CD14-positive monocyte (primary cell): ENCODE data around the gene SLC16A11. TPM values are rescaled to one million over a fixed set of nuclear protein-coding genes. Genes with fewer than 3 reads are reported as not detected.
"Not testable (repeated sequence)": the region's sequence is repeated elsewhere in the genome, so short reads cannot be mapped to it uniquely, and the experiment has no call there.

Experiments used
- DNase-seq, 3 donors: peaks; one replicate each; pipeline ENCODE4 v3.0.0-alpha.2; 2011 to 2022
- H2AFZ ChIP-seq: 2 replicates; pipeline ENCODE4 v1.6.0; 2012; ENCODE audit warnings: mild to moderate bottlenecking, low read depth, low read length, inconsistent platforms; ENCODE audit not compliant: insufficient read depth, poor library complexity, severe bottlenecking
- H3K27ac ChIP-seq, 2 donors: 1 replicate in 1 of 2; 2 replicates in 1 of 2; pipeline ENCODE4 v1.5.1; 2012 to 2013; ENCODE audit warnings: low read length in 2 of 2, control low read depth in 1 of 2, inconsistent platforms in 1 of 2, low read depth in 1 of 2, mild to moderate bottlenecking in 1 of 2
- H3K27me3 ChIP-seq, 2 donors: one replicate each; pipeline versions ENCODE4 v1.6.0 to v1.6.1; 2011 to 2013; ENCODE audit warnings: low read length in 2 of 2; ENCODE audit not compliant: control insufficient read depth in 2 of 2, insufficient read depth in 2 of 2
- H3K36me3 ChIP-seq, 2 donors: replicated peaks in 1 of 2; 1 replicate in 1 of 2; 2 replicates in 1 of 2; pipeline versions ENCODE4 v1.5.1 to v1.6.1; 2012 to 2013; ENCODE audit warnings: low read length in 2 of 2, control low read depth in 1 of 2, inconsistent platforms in 1 of 2, mild to moderate bottlenecking in 1 of 2; ENCODE audit not compliant: insufficient read depth in 2 of 2, control insufficient read depth in 1 of 2
- H3K4me1 ChIP-seq, 2 donors: 1 replicate in 1 of 2; 2 replicates in 1 of 2; pipeline versions ENCODE4 v1.5.1 to v1.6.1; 2012 to 2013; ENCODE audit warnings: low read length in 2 of 2, control low read depth in 1 of 2, inconsistent platforms in 1 of 2, mild to moderate bottlenecking in 1 of 2, moderate library complexity in 1 of 2; ENCODE audit not compliant: insufficient read depth in 2 of 2, control insufficient read depth in 1 of 2
- H3K4me2 ChIP-seq: replicated peaks from 2 replicates; pipeline ENCODE3; 2012; ENCODE audit warnings: low read length, moderate library complexity, mild to moderate bottlenecking; ENCODE audit not compliant: poor library complexity, severe bottlenecking; ENCODE audit errors: extremely low read depth
- H3K4me3 ChIP-seq, 3 experiments: fragments of 200-600 bp in 1 of 3; sonication (generic) in 1 of 3; replicated peaks in 1 of 3; 1 replicate in 2 of 3; 2 replicates in 1 of 3; pipeline ENCODE4 v1.5.1; 2011 to 2013; ENCODE audit warnings: low read length in 3 of 3, mild to moderate bottlenecking in 3 of 3, control low read depth in 2 of 3, low read depth in 2 of 3, inconsistent platforms in 1 of 3, moderate library complexity in 1 of 3
- H3K79me2 ChIP-seq: 2 replicates; pipeline ENCODE4 v1.6.0; 2012; ENCODE audit warnings: mild to moderate bottlenecking, control low read depth, inconsistent platforms, low read length, moderate library complexity; ENCODE audit not compliant: insufficient read depth
- H3K9ac ChIP-seq: 2 replicates; pipeline ENCODE4 v1.6.0; 2017; ENCODE audit warnings: low read length, mild to moderate bottlenecking; ENCODE audit not compliant: insufficient read depth, poor library complexity, severe bottlenecking
- H3K9me3 ChIP-seq, 2 donors: replicated peaks in 1 of 2; 1 replicate in 1 of 2; 2 replicates in 1 of 2; pipeline versions ENCODE4 v1.5.1 to v1.6.1; 2012 to 2013; ENCODE audit warnings: low read length in 2 of 2, control low read depth in 1 of 2; ENCODE audit not compliant: control insufficient read depth in 1 of 2, insufficient read depth in 1 of 2
- H4K20me1 ChIP-seq: 2 replicates; pipeline ENCODE4 v1.6.0; 2012; ENCODE audit warnings: mild to moderate bottlenecking, low read length, control low read depth, moderate library complexity; ENCODE audit not compliant: insufficient read depth
- H3K27ac Mint-ChIP-seq, 7 donors: one replicate each; pipeline ENCODE4 v1.8.0; 2020; ENCODE audit warnings: mild to moderate bottlenecking in 7 of 7, mixed read lengths in 7 of 7, moderate library complexity in 6 of 7, inconsistent platforms in 2 of 7
- H3K27me3 Mint-ChIP-seq, 3 donors: one replicate each; pipeline ENCODE4 v1.8.0; 2021 to 2022; ENCODE audit warnings: low read depth in 3 of 3, mild to moderate bottlenecking in 3 of 3, mixed read lengths in 3 of 3, moderate library complexity in 3 of 3, inconsistent platforms in 1 of 3
- H3K36me3 Mint-ChIP-seq, 2 donors: one replicate each; pipeline ENCODE4 v1.8.0; 2020; ENCODE audit warnings: mixed read lengths in 2 of 2, inconsistent platforms in 1 of 2, mild to moderate bottlenecking in 1 of 2
- H3K4me1 Mint-ChIP-seq: one replicate; pipeline ENCODE4 v1.8.0; 2020; ENCODE audit warnings: mild to moderate bottlenecking, mixed read lengths
- H3K4me3 Mint-ChIP-seq, 2 donors: one replicate each; pipeline ENCODE4 v1.8.0; 2020; ENCODE audit warnings: mild to moderate bottlenecking in 2 of 2, mixed read lengths in 2 of 2, moderate library complexity in 1 of 2
- H3K9me3 Mint-ChIP-seq, 7 donors: one replicate each; pipeline ENCODE4 v1.8.0; 2020 to 2022; ENCODE audit warnings: mixed read lengths in 7 of 7, mild to moderate bottlenecking in 6 of 7, moderate library complexity in 6 of 7, inconsistent platforms in 2 of 7
- CTCF ChIP-seq: fragments of 200-600 bp; IDR thresholded peaks from one replicate; pipeline ENCODE4 v1.8.0; 2022; ENCODE audit warnings: antibody characterized with exemption, mild to moderate bottlenecking
- WGBS: methylation state at CpG from one replicate; pipeline ENCODE4 v1.1.5; 2013; ENCODE audit warnings: missing lambda C conversion rate; ENCODE audit not compliant: insufficient coverage; 5-methylcytosine and 5-hydroxymethylcytosine counted together
- intact Hi-C, 2 donors: fragments of 100-400 bp; cut with micrococcal nuclease; formaldehyde crosslinking; loops; one replicate each; pipeline versions ENCODE4 v1.15.0 to v1.15.1; 2023
- polyA plus RNA-seq, 3 donors: library from polyadenylated mRNA; depleted of rRNA in 1 of 3; unstranded in 2 of 3; stranded (reverse) in 1 of 3; fragments of 300-500 nt in 2 of 3; fragments of >200 nt in 1 of 3; fragmentation: Illumina TruSeq in 2 of 3; gene quantifications; 1 replicate in 2 of 3; 2 replicates in 1 of 3; pipeline ENCODE4 v1.2.3, GENCODE V29; 2012 to 2021

SLC16A11 gene
- polyA plus RNA-seq, 3 donors: not detected

- no peaks in the 10 kb centered on the region for H3K79me2 ChIP-seq
- no peak overlapping the region for H3K27ac ChIP-seq
- Mint-ChIP-seq H3K27ac (peak overlapping the region in 1 of 7 donors; percentile 63), H3K4me1 (peaks cover 16% of the 10 kb centered on the region), H3K4me3 (no peak overlapping the region), H3K36me3 (peaks cover 30 to 34% of the 10 kb centered on the region in 2 donors), H3K27me3 (peaks cover 4 to 11% (median 5%) of the 10 kb centered on the region in 3 donors), H3K9me3 (peaks cover 0 to 3% (median 0%) of the 10 kb centered on the region in 7 donors)
- no peak overlapping the region for H2AFZ ChIP-seq
- no peak for TF ChIP-seq CTCF
- H3K9ac ChIP-seq: no peak overlapping the region
- intact Hi-C loops: loop anchor here in 1 of 2 donors (10.0 kb wide), 1 partner anchor 330 kb away; no protein-coding TSS in a partner anchor
- no peaks in the 10 kb centered on the region for H3K27me3 ChIP-seq
- no peak overlapping the region for H3K4me2 ChIP-seq
- no peak overlapping the region for H3K4me3 ChIP-seq
- no peak for DNase-seq
- H3K36me3 ChIP-seq: peaks cover 21 to 33% of the 10 kb centered on the region in 2 donors
- WGBS: 96% methylated on average over 6 of the region's 9 CpGs
- H4K20me1 ChIP-seq: peaks cover 43% of the 10 kb centered on the region
- peaks cover 0 to 15% of the 10 kb centered on the region in 2 donors for H3K4me1 ChIP-seq
- H3K9me3 ChIP-seq: no peaks in the 10 kb centered on the region
These were observed 49.1 kb downstream of the SLC16A11 start for GRCh38 chr17:6994666-6995256.

- Mint-ChIP-seq H3K36me3 (peaks cover 24 to 28% of the 10 kb centered on the region in 2 donors), H3K4me1 (peaks cover 15% of the 10 kb centered on the region), H3K4me3 (no peak overlapping the region), H3K9me3 (peaks cover 0 to 3% (median 0%) of the 10 kb centered on the region in 7 donors), H3K27ac (no peak overlapping the region), H3K27me3 (peaks cover 4 to 11% (median 5%) of the 10 kb centered on the region in 3 donors)
- Histone ChIP-seq H4K20me1 (peaks cover 37% of the 10 kb centered on the region), H3K79me2 (no peaks in the 10 kb centered on the region), H3K4me3 (no peak overlapping the region), H3K9me3 (no peaks in the 10 kb centered on the region), H3K27me3 (no peaks in the 10 kb centered on the region), H3K4me1 (peaks cover 0 to 15% of the 10 kb centered on the region in 2 donors), H2AFZ (no peak overlapping the region), H3K36me3 (peaks cover 15 to 27% of the 10 kb centered on the region in 2 donors), H3K9ac (no peak overlapping the region), H3K4me2 (no peak overlapping the region), H3K27ac (no peak overlapping the region)
- no peak for TF ChIP-seq CTCF
- DNase-seq: no peak
- intact Hi-C loops: loop anchor here in 1 of 2 donors (10.0 kb wide), 1 partner anchor 329 kb away; no protein-coding TSS in a partner anchor
- WGBS: 80% methylated on average over 2 of the region's 10 CpGs
These were observed 49.7 kb downstream of the SLC16A11 start for GRCh38 chr17:6994118-6994598.

GRCh38 chr17:6993613-6994056 is 50.3 kb downstream of the SLC16A11 start:
- H3K4me3 ChIP-seq, H3K9ac ChIP-seq, H3K4me3 Mint-ChIP-seq, DNase-seq, H3K27me3 ChIP-seq, H3K27ac ChIP-seq, H3K9me3 Mint-ChIP-seq, H3K79me2 ChIP-seq, H3K9me3 ChIP-seq, H3K4me2 ChIP-seq, H2AFZ ChIP-seq: not testable (repeated sequence)
- peak overlapping the region in 1 of 7 donors; percentile 45 for H3K27ac Mint-ChIP-seq
- H3K4me1 Mint-ChIP-seq: peaks cover 15% of the 10 kb centered on the region
- peaks cover 13 to 22% of the 10 kb centered on the region in 2 donors for H3K36me3 ChIP-seq
- H3K36me3 Mint-ChIP-seq: peaks cover 21 to 23% of the 10 kb centered on the region in 2 donors
- intact Hi-C loops: loop anchor here in 1 of 2 donors (10.0 kb wide), 1 partner anchor 329 kb away; no protein-coding TSS in a partner anchor
- H3K27me3 Mint-ChIP-seq: peaks cover 4 to 11% (median 4%) of the 10 kb centered on the region in 3 donors
- WGBS: no CpG with 5 or more reads among the region's 5 CpGs
- H4K20me1 ChIP-seq: peaks cover 32% of the 10 kb centered on the region
- peaks cover 0 to 15% of the 10 kb centered on the region in 2 donors for H3K4me1 ChIP-seq
